Uterus (tissue), 4 donors: ENCODE data around the gene PTPRE. TPM values are rescaled to one million over a fixed set of nuclear protein-coding genes. Genes with fewer than 3 reads are reported as not detected.

ENCODE experiments used
- DNase-seq, 2 donors: peaks; one replicate each; pipeline ENCODE4 v3.0.0-alpha.2; 2019 to 2020
- H3K27ac ChIP-seq, 2 donors: fragments of 200-600 bp; sonication (generic); 1 replicate in 1 of 2; 2 replicates in 1 of 2; pipeline ENCODE4 v1.5.1; 2016 to 2018
- H3K27me3 ChIP-seq, 2 donors: fragments of 200-600 bp; sonication (generic); one replicate each; pipeline ENCODE4 v1.5.1; 2018 to 2019; ENCODE audit warnings: control low read depth in 1 of 2
- H3K36me3 ChIP-seq, 2 donors: fragments of 200-600 bp; sonication (generic); one replicate each; pipeline ENCODE4 v1.5.1; 2019; ENCODE audit warnings: control low read depth in 1 of 2
- H3K4me1 ChIP-seq, 2 donors: fragments of 200-600 bp; sonication (generic); one replicate each; pipeline ENCODE4 v1.5.1; 2018 to 2019; ENCODE audit warnings: control low read depth in 1 of 2
- H3K4me3 ChIP-seq, 2 donors: fragments of 200-600 bp; sonication (generic); 1 replicate in 1 of 2; 2 replicates in 1 of 2; pipeline ENCODE4 v1.5.1; 2018 to 2019; ENCODE audit warnings: mild to moderate bottlenecking in 1 of 2
- H3K9me3 ChIP-seq, 2 donors: fragments of 200-600 bp; sonication (generic); one replicate each; pipeline ENCODE4 v1.5.1; 2019; ENCODE audit warnings: control low read depth in 1 of 2
- POLR2A ChIP-seq, 2 donors: fragments of 450-650 bp; IDR thresholded peaks; one replicate each; pipeline ENCODE4 v1.6.1; 2016; ENCODE audit warnings: antibody characterized with exemption in 2 of 2, mild to moderate bottlenecking in 1 of 2, moderate library complexity in 1 of 2
- intact Hi-C: fragments of 100-400 bp; cut with DNase I; formaldehyde crosslinking; loops from one replicate; pipeline ENCODE4 v1.15.1; 2023; ENCODE audit warnings: low total_unique reads
- total RNA-seq, 4 donors: library from RNA; depleted of rRNA in 3 of 4; stranded (reverse); fragments of >200 nt in 3 of 4; gene quantifications; one replicate each; pipeline versions ENCODE4 v1.1.0 to v1.2.4, GENCODE V29; 2014 to 2023
- TF ChIP-seq, protein P1 (sequence below), 4 experiments: fragments of 200-600 bp in 2 of 4; fragments of 450-650 bp in 2 of 4; sonication (generic) in 2 of 4; IDR thresholded peaks; one replicate each; pipeline ENCODE4 v1.5.1; 2016 to 2019; ENCODE audit warnings: antibody characterized with exemption in 4 of 4, mild to moderate bottlenecking in 2 of 4, moderate library complexity in 1 of 4
- donor health status: DM: yes; HTN: yes; CAD: no.

PTPRE gene
- total RNA-seq, 4 donors from 2014 or later, result 9.4 to 18.9 (median 16.3) TPM

GRCh38 chr10:128053356-128053755, 146.5 kb downstream of the PTPRE start:
- TF ChIP-seq, protein P1, sequence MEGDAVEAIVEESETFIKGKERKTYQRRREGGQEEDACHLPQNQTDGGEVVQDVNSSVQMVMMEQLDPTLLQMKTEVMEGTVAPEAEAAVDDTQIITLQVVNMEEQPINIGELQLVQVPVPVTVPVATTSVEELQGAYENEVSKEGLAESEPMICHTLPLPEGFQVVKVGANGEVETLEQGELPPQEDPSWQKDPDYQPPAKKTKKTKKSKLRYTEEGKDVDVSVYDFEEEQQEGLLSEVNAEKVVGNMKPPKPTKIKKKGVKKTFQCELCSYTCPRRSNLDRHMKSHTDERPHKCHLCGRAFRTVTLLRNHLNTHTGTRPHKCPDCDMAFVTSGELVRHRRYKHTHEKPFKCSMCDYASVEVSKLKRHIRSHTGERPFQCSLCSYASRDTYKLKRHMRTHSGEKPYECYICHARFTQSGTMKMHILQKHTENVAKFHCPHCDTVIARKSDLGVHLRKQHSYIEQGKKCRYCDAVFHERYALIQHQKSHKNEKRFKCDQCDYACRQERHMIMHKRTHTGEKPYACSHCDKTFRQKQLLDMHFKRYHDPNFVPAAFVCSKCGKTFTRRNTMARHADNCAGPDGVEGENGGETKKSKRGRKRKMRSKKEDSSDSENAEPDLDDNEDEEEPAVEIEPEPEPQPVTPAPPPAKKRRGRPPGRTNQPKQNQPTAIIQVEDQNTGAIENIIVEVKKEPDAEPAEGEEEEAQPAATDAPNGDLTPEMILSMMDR (IDR thresholded peaks at IDR 0.05), result no peak
- TF ChIP-seq POLR2A (IDR thresholded peaks at IDR 0.05), result no peak
- DNase-seq, result no peak
- intact Hi-C loops, result no loop called here
- H3K36me3 ChIP-seq, result no peaks in the 10 kb centered on the region
- no peaks in the 10 kb centered on the region for H3K4me1 ChIP-seq
- no peaks in the 10 kb centered on the region for H3K9me3 ChIP-seq
- no peaks in the 10 kb centered on the region for H3K27me3 ChIP-seq
- H3K4me3 ChIP-seq, result no peak overlapping the region
- no peak overlapping the region for H3K27ac ChIP-seq

DNA sequence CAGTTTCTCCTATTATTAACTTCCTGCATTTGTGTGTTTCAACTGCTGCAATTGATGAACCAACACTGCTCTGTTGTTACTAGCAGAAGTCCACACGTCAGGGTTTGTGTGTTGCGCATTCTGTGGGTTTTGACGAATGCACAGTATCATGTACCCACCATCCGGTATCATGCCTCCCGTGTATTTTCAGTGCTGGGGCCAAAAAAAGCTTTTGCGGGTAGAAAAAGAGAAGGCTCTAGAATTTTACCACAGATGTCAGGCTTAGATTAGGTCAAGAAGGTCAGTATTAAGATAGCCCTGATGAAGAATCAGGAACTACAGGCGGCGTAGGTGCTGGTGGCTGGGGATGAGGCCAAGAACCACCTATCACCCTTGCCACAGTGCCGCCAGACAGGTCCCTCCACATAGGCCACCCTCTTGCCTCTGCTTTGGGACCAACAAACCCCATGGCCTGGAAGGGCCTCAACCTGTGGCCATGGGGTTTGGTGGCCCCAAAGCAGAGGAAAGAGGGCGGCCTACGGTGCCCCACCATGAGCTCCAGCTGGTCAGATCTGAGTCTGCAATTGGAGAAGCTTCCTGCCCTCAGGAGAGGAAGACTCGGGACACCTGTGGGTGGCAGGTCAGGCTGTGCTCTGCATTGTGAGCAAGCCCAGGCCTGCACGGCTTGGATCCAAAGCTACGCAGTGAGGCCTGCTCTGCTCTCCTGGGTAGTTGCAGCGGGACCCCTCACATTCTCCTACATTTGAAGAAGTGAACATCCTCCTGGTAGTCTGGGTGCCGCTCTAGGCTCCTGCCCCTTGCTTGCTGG, 147.5 kb downstream of the PTPRE start:
- Histone ChIP-seq H3K4me1 (no peaks in the 10 kb centered on the region), H3K36me3 (no peaks in the 10 kb centered on the region), H3K27ac (no peak overlapping the region), H3K27me3 (no peaks in the 10 kb centered on the region), H3K4me3 (no peak overlapping the region), H3K9me3 (no peaks in the 10 kb centered on the region)
- no peak for DNase-seq
- TF ChIP-seq, protein P1 (IDR thresholded peaks at IDR 0.05), result no peak
- no peak for TF ChIP-seq POLR2A (IDR thresholded peaks at IDR 0.05)
- intact Hi-C loops, result no loop called here

- Histone ChIP-seq H3K4me1 (no peaks in the 10 kb centered on the region), H3K27me3 (no peaks in the 10 kb centered on the region), H3K9me3 (no peaks in the 10 kb centered on the region), H3K4me3 (no peak overlapping the region), H3K36me3 (no peaks in the 10 kb centered on the region), H3K27ac (no peak overlapping the region)
- intact Hi-C loops, result no loop called here
- no peak for TF ChIP-seq POLR2A (IDR thresholded peaks at IDR 0.05)
- TF ChIP-seq, protein P1 (IDR thresholded peaks at IDR 0.05), result no peak
- no peak for DNase-seq
Measured at GRCh38 chr10:128055061-128055868, 148.4 kb downstream of the PTPRE start.

DNA sequence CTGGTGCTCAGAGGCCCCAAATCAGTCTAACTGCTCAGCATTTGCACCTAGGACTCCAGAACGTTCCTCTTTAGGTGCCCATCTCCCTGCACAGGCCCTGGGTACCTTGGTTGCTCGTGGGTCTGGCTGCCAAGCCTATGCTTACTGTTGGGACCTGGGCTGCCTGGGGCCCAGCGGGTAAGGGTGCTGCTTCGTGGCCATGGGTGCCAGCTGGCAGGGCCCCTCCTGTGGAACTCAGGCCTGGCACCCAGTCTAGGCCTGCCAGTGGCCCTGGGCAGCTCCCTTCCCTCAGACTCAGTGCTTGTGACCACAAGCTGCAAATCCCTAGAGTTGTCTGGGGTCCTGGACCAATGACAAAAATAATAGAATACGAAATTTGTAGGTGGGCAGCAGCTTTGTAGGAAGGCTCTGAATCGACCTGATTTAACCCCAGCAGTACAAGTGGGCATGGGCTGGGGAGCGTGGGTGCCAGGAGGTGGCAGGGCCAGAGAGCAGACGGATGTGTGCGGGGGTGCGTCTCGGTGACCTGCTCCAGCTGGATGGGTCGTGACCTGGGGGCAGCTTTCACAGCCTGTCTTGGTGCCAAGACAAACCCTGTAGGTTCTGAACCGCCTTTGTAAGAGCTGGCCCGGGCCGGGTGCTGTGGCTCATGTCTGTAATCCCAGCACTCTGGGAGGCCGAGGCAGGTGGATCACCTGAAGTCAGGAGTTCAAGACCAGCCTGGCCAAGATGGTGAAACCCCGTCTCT, 149.6 kb downstream of the PTPRE start:
- intact Hi-C loops, result no loop called here
- no peaks in the 10 kb centered on the region for H3K27me3 ChIP-seq
- TF ChIP-seq, protein P1 (IDR thresholded peaks at IDR 0.05), result no peak
- TF ChIP-seq POLR2A (IDR thresholded peaks at IDR 0.05), result no peak
- DNase-seq, result no peak
- no peak overlapping the region for H3K4me3 ChIP-seq
- no peaks in the 10 kb centered on the region for H3K9me3 ChIP-seq
- H3K27ac ChIP-seq, result no peak overlapping the region
- H3K36me3 ChIP-seq, result no peaks in the 10 kb centered on the region
- H3K4me1 ChIP-seq, result no peaks in the 10 kb centered on the region
